Activated naive CD4-positive, alpha-beta T cell treated with anti-CD3 and anti-CD28 coated beads, Interleukin-2, amount 50 U/mL, for 24 hours (primary cell): ENCODE data around the gene OR7G3.

Experiments used
- H3K27ac Mint-ChIP-seq: one replicate; pipeline ENCODE4 v1.8.0; 2021; ENCODE audit warnings: mild to moderate bottlenecking, mixed read lengths
- H3K27me3 Mint-ChIP-seq: one replicate; pipeline ENCODE4 v1.8.0; 2021; ENCODE audit warnings: mixed read lengths
- H3K36me3 Mint-ChIP-seq: one replicate; pipeline ENCODE4 v1.8.0; 2021; ENCODE audit warnings: mixed read lengths
- H3K4me1 Mint-ChIP-seq: one replicate; pipeline ENCODE4 v1.8.0; 2021; ENCODE audit warnings: mixed read lengths
- H3K4me3 Mint-ChIP-seq: one replicate; pipeline ENCODE4 v1.8.0; 2021; ENCODE audit warnings: mild to moderate bottlenecking, mixed read lengths
- H3K9me3 Mint-ChIP-seq: one replicate; pipeline ENCODE4 v1.8.0; 2021; ENCODE audit warnings: mixed read lengths

The OR7G3 gene

DNA sequence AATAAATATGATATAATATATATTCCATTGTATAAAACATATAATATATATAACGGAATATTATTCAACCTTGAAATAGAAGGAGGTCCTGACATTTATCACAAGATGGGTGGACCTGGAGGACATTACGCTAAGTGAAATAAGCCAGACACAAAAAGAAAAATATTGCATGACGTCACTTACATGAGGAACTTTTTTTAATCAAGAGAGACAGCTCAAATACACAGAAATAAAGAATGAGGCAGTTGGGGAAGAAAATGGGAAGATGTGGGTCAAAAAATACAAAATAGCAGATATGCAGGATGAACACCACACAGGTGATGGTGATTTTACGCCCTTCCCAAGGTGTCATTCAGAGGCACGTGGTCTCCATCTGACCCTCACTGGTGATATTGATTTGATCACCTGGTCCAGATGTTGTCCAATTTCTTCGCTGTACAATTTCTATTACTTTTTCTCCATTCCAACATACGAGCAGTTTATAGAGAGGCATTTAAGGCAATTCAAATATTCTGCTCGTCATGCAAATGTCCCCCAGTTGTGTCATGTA, 12.9 kb upstream of the OR7G3 start:
- Mint-ChIP-seq H3K27me3 (no peaks in the 10 kb centered on the region), H3K36me3 (peaks cover 17% of the 10 kb centered on the region), H3K4me3 (peak overlapping the region; percentile 94), H3K9me3 (no peaks in the 10 kb centered on the region), H3K27ac (peak overlapping the region; percentile 97), H3K4me1 (peaks cover 42% of the 10 kb centered on the region)

DNA sequence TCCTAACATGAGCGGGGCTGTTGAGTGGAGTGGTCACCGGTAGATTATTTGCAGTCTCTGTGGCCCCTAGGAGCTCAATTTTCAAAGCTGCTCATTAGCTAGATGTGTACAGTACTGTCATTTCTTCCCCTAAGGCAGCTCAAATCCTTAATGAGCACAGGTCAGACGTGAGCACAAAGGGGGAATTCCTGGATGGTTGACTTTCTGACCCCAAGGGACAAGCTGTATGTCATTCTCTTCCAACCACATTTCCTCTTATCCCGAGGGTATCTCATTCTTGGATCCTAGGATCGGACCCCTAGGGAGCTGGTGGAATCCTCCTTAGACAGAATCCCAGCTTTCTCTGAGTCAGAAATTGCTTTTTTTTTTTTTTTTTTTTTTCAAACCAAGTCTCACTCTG, 5.7 kb upstream of the OR7G3 start:
- H3K27me3 Mint-ChIP-seq: peaks cover 2% of the 10 kb centered on the region
- no peaks in the 10 kb centered on the region for H3K36me3 Mint-ChIP-seq
- peaks cover 13% of the 10 kb centered on the region for H3K4me1 Mint-ChIP-seq
- no peak overlapping the region for H3K4me3 Mint-ChIP-seq
- H3K9me3 Mint-ChIP-seq: no peaks in the 10 kb centered on the region
- H3K27ac Mint-ChIP-seq: no peak overlapping the region

DNA sequence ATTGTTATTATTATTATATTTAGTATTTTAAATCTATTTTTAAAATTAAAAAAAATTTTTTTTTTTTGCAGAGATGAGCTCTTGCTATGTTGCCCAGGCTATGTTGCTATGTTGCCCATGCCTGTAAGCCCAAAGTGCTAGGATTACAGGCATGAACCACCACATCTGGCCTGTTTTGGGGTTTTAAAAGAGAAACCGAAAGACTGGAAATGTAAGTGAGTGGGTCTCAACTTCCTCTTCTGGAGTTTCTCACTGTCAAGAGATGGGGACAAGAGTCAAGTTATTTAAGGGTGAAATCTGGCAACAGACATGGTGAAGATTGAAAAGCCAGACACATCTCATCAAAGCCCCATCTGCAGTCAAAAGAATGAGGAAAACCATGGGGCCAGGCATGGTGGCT, 4.2 kb upstream of the OR7G3 start:
- Mint-ChIP-seq H3K27me3 (peaks cover 5% of the 10 kb centered on the region), H3K36me3 (no peaks in the 10 kb centered on the region), H3K9me3 (no peaks in the 10 kb centered on the region), H3K4me3 (no peak overlapping the region), H3K4me1 (peaks cover 8% of the 10 kb centered on the region), H3K27ac (no peak overlapping the region)

DNA sequence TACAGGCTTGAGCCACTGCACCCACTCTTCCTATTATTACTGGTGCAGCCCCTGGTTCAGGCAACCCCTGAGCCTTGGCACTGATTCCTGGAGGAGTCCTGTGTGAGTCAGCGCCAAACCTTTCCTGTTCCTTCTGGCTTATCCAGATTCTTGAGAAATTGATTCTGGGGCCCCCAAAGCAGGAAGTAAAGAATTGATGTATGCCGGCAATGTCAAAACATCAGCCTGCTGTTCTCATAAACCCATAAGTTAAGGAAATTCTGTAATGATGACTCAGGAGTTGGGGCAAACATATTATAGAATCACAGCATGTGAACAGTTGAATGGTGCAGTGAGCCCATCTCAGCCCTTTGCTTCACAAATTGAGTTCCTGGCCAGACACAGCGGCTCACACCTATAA, 1.4 kb upstream of the OR7G3 start:
- Mint-ChIP-seq H3K9me3 (no peaks in the 10 kb centered on the region), H3K36me3 (no peaks in the 10 kb centered on the region), H3K4me3 (no peak overlapping the region), H3K4me1 (peaks cover 8% of the 10 kb centered on the region), H3K27me3 (peaks cover 9% of the 10 kb centered on the region), H3K27ac (no peak overlapping the region)

DNA sequence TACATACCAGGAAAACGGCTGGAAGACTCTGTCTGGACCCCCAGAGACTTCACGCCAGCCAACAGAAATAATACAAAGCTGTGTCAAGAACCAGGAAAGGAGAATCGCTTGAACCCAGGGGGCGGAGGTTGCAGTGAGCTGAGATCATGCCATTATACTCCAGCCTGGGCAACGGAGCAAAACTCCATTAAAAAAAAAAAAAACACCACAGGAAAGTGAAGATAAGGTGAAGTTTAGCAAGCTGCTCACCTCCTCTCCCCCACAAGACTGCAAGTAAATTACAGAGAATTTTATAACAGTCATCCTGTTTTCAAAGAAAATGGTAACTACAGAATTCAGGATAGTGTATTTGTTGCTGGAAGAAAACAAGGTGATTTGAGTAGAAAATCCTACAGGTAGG, 10.2 kb downstream of the OR7G3 start:
- Mint-ChIP-seq H3K36me3 (no peaks in the 10 kb centered on the region), H3K27ac (no peak overlapping the region), H3K27me3 (peaks cover 16% of the 10 kb centered on the region), H3K9me3 (no peaks in the 10 kb centered on the region), H3K4me3 (no peak overlapping the region), H3K4me1 (no peaks in the 10 kb centered on the region)

DNA sequence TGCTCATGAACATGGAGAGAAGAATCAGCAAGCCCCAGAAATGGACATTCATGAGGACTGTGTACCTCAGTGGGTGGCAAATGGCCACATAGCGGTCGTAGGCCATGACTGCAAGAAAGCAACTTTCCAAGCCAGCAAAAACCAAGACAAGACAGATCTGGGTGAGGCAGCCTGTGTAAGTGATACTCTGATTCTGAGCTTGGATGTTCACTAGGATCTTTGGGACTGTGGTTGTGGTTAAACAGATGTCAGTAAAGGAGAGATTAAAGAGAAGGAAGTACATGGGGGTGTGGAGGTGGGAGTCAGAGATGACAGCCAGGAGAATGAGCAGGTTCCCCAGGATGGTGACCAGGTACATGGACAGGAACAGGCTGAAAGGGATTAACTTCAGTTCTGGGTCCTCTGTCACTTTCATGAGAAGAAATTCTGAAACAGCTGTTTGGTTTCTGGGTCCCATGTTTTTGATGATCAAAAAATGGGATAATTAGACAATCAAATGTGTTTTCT, 11.4 kb downstream of the OR7G3 start, which contains the start of gene OR7G1:
TSS of gene OR7G1 (minus strand) at position 457 of the 507 bp plus-strand sequence. CDS start at position 457, 0 bp downstream.
- Mint-ChIP-seq H3K27ac (no peak within 1 kb of the TSS), H3K9me3 (no peaks in the 10 kb centered on the region), H3K4me3 (no peak within 1 kb of the TSS), H3K36me3 (no peaks in the 10 kb centered on the region), H3K4me1 (no peaks in the 10 kb centered on the region), H3K27me3 (peaks cover 14% of the 10 kb centered on the region)

DNA sequence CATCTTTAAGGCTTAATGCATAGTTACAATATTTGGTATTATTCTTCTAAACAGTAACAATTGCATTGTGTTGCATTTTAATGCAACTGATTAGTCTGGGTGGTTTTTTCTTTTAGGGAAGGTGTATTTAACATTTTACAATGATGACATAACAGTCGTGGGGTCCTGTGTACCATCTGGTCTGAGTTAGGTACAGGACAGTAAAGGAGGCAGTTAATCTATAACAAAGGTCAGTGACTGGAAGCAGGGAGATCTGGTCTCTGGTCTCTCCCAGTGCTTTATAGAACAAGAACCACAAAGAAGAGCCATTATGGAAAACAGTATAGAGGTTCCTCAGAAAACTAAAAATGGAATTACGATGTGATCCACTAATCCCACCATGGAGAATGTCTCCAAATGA, 16.8 kb downstream of the OR7G3 start:
- Mint-ChIP-seq H3K4me1 (no peaks in the 10 kb centered on the region), H3K27ac (no peak overlapping the region), H3K4me3 (no peak overlapping the region), H3K27me3 (peaks cover 5% of the 10 kb centered on the region), H3K9me3 (no peaks in the 10 kb centered on the region), H3K36me3 (no peaks in the 10 kb centered on the region)

DNA sequence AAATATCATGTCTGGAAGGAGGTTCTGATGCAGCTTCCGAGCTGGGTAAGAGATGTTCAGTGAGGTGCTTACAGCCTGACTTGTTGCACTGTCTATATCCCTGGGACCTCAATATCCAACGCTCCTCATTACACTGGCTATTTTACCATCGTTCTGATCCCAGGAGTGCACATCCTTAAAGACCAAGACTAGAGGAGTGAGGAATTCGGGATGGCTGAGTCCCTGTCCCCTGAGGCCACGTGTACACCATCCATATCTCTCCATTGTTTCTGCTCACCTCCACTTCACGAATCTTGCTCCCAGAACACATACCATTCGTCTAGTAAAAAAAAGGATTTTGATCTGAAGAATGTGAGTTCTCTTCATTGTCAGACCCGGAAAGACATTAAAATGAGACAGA, 19.4 kb downstream of the OR7G3 start, which contains the start of gene OR7G2:
TSS of gene OR7G2 (minus strand) at position 101 of the 400 bp plus-strand sequence. CDS start 4,232 bp downstream, outside the sequence.
- Mint-ChIP-seq H3K4me3 (no peak within 1 kb of the TSS), H3K27ac (no peak within 1 kb of the TSS), H3K9me3 (no peaks in the 10 kb centered on the region), H3K36me3 (no peaks in the 10 kb centered on the region), H3K27me3 (peaks cover 4% of the 10 kb centered on the region), H3K4me1 (no peaks in the 10 kb centered on the region)

DNA sequence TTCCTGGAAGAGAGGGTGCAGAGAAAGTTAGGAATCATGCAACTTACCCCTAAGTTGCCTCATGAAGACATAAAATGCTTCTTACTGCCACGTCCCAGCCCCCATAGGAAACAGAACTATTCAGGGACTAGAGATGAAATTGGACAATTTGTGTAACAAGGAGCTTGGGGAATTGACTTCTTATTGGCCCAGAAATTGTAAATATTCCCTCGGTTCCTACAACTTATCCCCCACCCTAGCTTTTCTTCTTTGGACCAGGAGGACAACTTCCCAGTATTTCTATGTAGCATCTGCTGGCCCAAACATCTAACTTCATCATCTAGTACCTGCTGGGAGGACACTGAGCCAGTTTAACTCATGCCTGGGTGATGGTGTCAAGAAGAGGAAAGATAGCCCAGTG, 40.0 kb downstream of the OR7G3 start, which contains the start of gene OR1M1:
TSS of gene OR1M1 (plus strand) at position 301 of the 400 bp plus-strand sequence. CDS start 6,184 bp downstream, outside the sequence.
- H3K36me3 Mint-ChIP-seq: no peaks in the 10 kb centered on the region
- H3K9me3 Mint-ChIP-seq: no peaks in the 10 kb centered on the region
- H3K4me1 Mint-ChIP-seq: no peaks in the 10 kb centered on the region
- no peak within 1 kb of the TSS for H3K4me3 Mint-ChIP-seq
- no peak within 1 kb of the TSS for H3K27ac Mint-ChIP-seq
- H3K27me3 Mint-ChIP-seq: peaks cover 8% of the 10 kb centered on the region

DNA sequence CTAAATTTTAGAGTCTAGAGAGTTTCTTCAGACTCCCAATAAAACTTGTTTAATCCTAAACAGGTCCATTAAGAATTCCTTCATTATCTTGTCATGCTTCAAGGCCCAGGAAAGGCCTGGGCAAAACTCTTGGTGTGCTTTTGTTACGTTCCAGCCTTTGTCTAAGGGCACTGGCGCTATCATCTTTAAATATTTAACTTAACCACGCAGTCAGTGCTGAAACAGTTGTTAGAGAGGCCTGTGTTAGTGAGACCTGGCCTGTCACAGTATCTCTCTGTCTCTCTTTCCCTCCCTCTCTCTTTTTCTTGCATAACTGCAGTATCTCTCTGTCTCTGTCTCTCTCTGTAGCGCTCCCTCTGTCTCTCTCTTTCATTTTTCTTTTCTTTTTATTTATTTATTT, 48.1 kb downstream of the OR7G3 start:
- Mint-ChIP-seq H3K36me3 (no peaks in the 10 kb centered on the region), H3K4me3 (no peak overlapping the region), H3K27me3 (no peaks in the 10 kb centered on the region), H3K4me1 (no peaks in the 10 kb centered on the region), H3K9me3 (no peaks in the 10 kb centered on the region), H3K27ac (no peak overlapping the region)

DNA sequence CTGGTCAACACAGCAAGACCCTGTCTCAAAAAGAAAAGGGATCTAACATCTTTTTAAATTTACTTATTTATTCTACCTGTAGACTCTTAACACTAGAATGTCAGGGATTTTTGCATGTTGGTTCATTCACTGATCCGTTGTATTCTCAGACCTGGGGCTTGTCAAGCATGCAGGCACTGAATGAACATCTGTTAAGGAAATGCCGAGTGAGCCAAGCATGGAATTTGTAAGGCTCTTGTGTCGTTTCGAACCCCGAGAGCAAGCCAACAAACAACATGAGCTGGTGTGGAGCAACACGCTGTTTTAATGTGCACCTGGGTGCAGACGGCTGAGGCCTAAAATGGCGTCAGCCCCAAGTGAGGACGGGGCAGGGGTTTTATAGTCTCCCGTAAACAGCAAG, 49.8 kb downstream of the OR7G3 start:
- Mint-ChIP-seq H3K9me3 (no peaks in the 10 kb centered on the region), H3K27me3 (no peaks in the 10 kb centered on the region), H3K36me3 (no peaks in the 10 kb centered on the region), H3K4me1 (no peaks in the 10 kb centered on the region), H3K4me3 (no peak overlapping the region), H3K27ac (no peak overlapping the region)
